Neural cell (in vitro differentiated cells): ENCODE results near the gene GNPAT.

Experiments
- CTCF ChIP-seq: fragments of 450-650 bp; IDR thresholded peaks from 2 replicates; pipeline ENCODE4 v1.5.1; 2014; ENCODE audit warnings: antibody characterized with exemption, mild to moderate bottlenecking, moderate library complexity; ENCODE audit not compliant: poor library complexity, severe bottlenecking
- EP300 ChIP-seq: fragments of 450-650 bp; conservative IDR thresholded peaks from 2 replicates; pipeline ENCODE4 v1.6.1; 2014; ENCODE audit warnings: antibody characterized with exemption, mild to moderate bottlenecking, moderate library complexity; ENCODE audit not compliant: poor library complexity, severe bottlenecking
- EZH2 ChIP-seq: fragments of 200-600, 300-800 bp; shearing (Covaris generic), sonication (generic); IDR thresholded peaks from 2 replicates; pipeline ENCODE4 v1.6.1; 2014; ENCODE audit warnings: antibody characterized with exemption, low read length, borderline replicate concordance, mild to moderate bottlenecking; ENCODE audit not compliant: insufficient read depth, poor library complexity, severe bottlenecking
- MXI1 ChIP-seq: fragments of 450-650 bp; conservative IDR thresholded peaks from 2 replicates; pipeline ENCODE4 v1.6.1; 2014; ENCODE audit warnings: antibody characterized with exemption, mild to moderate bottlenecking; ENCODE audit not compliant: poor library complexity, severe bottlenecking
- POLR2AphosphoS5 ChIP-seq: IDR thresholded peaks from 2 replicates; pipeline ENCODE4 v1.6.1; 2012
- RAD21 ChIP-seq: fragments of 450-650 bp; conservative IDR thresholded peaks from 2 replicates; pipeline ENCODE4 v1.6.1; 2014; ENCODE audit warnings: antibody characterized with exemption, mild to moderate bottlenecking, moderate library complexity
- REST ChIP-seq: IDR thresholded peaks from 2 replicates; pipeline ENCODE4 v1.6.1; 2012; ENCODE audit warnings: borderline replicate concordance
- SMC3 ChIP-seq: fragments of 450-650 bp; conservative IDR thresholded peaks from 2 replicates; pipeline ENCODE4 v1.6.1; 2014; ENCODE audit warnings: antibody characterized with exemption, mild to moderate bottlenecking, moderate library complexity; ENCODE audit not compliant: poor library complexity
- TAF1 ChIP-seq: IDR thresholded peaks from 2 replicates; pipeline ENCODE4 v1.6.1; 2012; ENCODE audit warnings: low read depth

GRCh38 chr1:231231511-231231910, 9.5 kb upstream of the GNPAT start:
- TF ChIP-seq CTCF (no peak), SMC3 (no peak), RAD21 (no peak), POLR2AphosphoS5 (no peak), REST (no peak), EP300 (no peak), EZH2 (no peak), MXI1 (no peak), TAF1 (no peak)
